ENCODE data around the gene DAZAP2.

Gene DAZAP2

GRCh38 chr12:51238510-51239334, at the start of gene DAZAP2:
DAZAP2 (plus strand) TSS chr12:51238826; CDS start chr12:51238908, 82 bp downstream.
- peak; percentile 41 to 97 (median 90) for DNase-seq

- no peak for DNase-seq
These were observed 48.8 kb upstream of the DAZAP2 start for GRCh38 chr12:51189790-51190355.

- no peak for DNase-seq
These were observed 47.8 kb upstream of the DAZAP2 start for GRCh38 chr12:51190820-51191219.

- DNase-seq, result no peak
These were observed 46.9 kb upstream of the DAZAP2 start for GRCh38 chr12:51191516-51192283.

GRCh38 chr12:51192284-51192671, 46.3 kb upstream of the DAZAP2 start:
- DNase-seq, result no peak

- no peak for DNase-seq
These were observed 42.8 kb upstream of the DAZAP2 start for GRCh38 chr12:51195841-51196240.

- DNase-seq, result no peak
These were observed 42.1 kb upstream of the DAZAP2 start for GRCh38 chr12:51196547-51196946.

- no peak for DNase-seq
These were observed 40.7 kb upstream of the DAZAP2 start for GRCh38 chr12:51197736-51198567.

GRCh38 chr12:51198568-51199365, 39.9 kb upstream of the DAZAP2 start:
- DNase-seq, result no peak

- no peak for DNase-seq
These were observed 39.2 kb upstream of the DAZAP2 start for GRCh38 chr12:51199366-51199945.

GRCh38 chr12:51200156-51200555, 38.5 kb upstream of the DAZAP2 start:
- DNase-seq, result no peak

- no peak for DNase-seq
These were observed 37.8 kb upstream of the DAZAP2 start for GRCh38 chr12:51200806-51201205.

GRCh38 chr12:51202718-51203117, 35.9 kb upstream of the DAZAP2 start:
- DNase-seq, result no peak

- peak in 11 of 51 donors; percentile 2 to 43 (median 18) for DNase-seq
These were observed 33.3 kb upstream of the DAZAP2 start for GRCh38 chr12:51205350-51205749.

GRCh38 chr12:51208016-51208660, 30.5 kb upstream of the DAZAP2 start:
- DNase-seq, result peak in 1 of 51 donors; percentile 13

GRCh38 chr12:51209259-51209658, 29.4 kb upstream of the DAZAP2 start:
- no peak for DNase-seq

GRCh38 chr12:51210690-51211395, 27.8 kb upstream of the DAZAP2 start:
- peak in 24 of 51 donors; percentile 6 to 76 (median 36) for DNase-seq

- DNase-seq, result no peak
These were observed 23.7 kb upstream of the DAZAP2 start for GRCh38 chr12:51214895-51215294.

- DNase-seq, result peak in 3 of 51 donors; percentile 47 to 61 (median 48)
These were observed 22.0 kb upstream of the DAZAP2 start for GRCh38 chr12:51216642-51217041.
